HEK293 (cell line): Measurements from ENCODE around the gene ZNF606.
A peak's percentile ranks its signal among the peaks of the same experiment; 100 is the strongest.

Source experiments
- CTCF ChIA-PET: fragments of 350-600 bp; formaldehyde crosslinking; extraction: SDS; loops from one replicate; lab custom pipeline; 2021; ENCODE audit warnings: antibody characterized with exemption; lab: Yijun Ruan, JAX
- POLR2A ChIA-PET: fragments of 300-600 bp; formaldehyde crosslinking; extraction: SDS; loops from one replicate; lab custom pipeline; 2020; ENCODE audit warnings: antibody characterized with exemption, inconsistent platforms; lab: Yijun Ruan, JAX
- H3K27ac ChIP-seq: fragments of 200-500 bp; sonication (Bioruptor generic); 2 replicates; pipeline ENCODE4 v1.5.1; 2014; ENCODE audit warnings: low read depth, low read length, control low read depth, inconsistent platforms; ENCODE audit errors: extremely low read depth
- H3K36me3 ChIP-seq, 2 experiments: fragments of 200-500 bp in 1 of 2; sonication (Bioruptor generic) in 1 of 2; 1 replicate in 1 of 2; 2 replicates in 1 of 2; pipeline ENCODE4 v1.5.1; 2014 to 2017; ENCODE audit warnings: inconsistent platforms in 2 of 2, low read length in 2 of 2; ENCODE audit not compliant: control insufficient read depth in 2 of 2, insufficient read depth in 1 of 2
- H3K4me1 ChIP-seq: fragments of 200-500 bp; sonication (Bioruptor generic); 2 replicates; pipeline ENCODE4 v1.5.1; 2014; ENCODE audit warnings: mild to moderate bottlenecking, low read length, inconsistent platforms; ENCODE audit not compliant: control insufficient read depth, insufficient read depth
- H3K4me3 ChIP-seq: 2 replicates; pipeline ENCODE4 v1.5.1; 2011; ENCODE audit warnings: low read depth, mild to moderate bottlenecking, control low read depth, low read length, moderate library complexity
- H3K9me3 ChIP-seq: fragments of 200-500 bp; sonication (Bioruptor generic); 2 replicates; pipeline ENCODE4 v1.5.1; 2014; ENCODE audit warnings: low read depth, low read length, inconsistent platforms; ENCODE audit not compliant: control insufficient read depth, insufficient read depth
- GLIS1 ChIP-seq: fragments of 450-650 bp; formaldehyde crosslinking; IDR thresholded peaks from 2 replicates; pipeline ENCODE4 v1.5.1; 2016; ENCODE audit warnings: missing biosample characterization, missing genetic modification characterization
- KLF16 ChIP-seq: fragments of 450-650 bp; formaldehyde crosslinking; IDR thresholded peaks from 2 replicates; pipeline ENCODE4 v1.5.1; 2017; ENCODE audit warnings: missing biosample characterization, missing genetic modification characterization
- MZF1 ChIP-seq: fragments of 450-650 bp; formaldehyde crosslinking; IDR thresholded peaks from 2 replicates; pipeline ENCODE4 v1.5.1; 2017; ENCODE audit warnings: missing biosample characterization, missing genetic modification characterization, borderline replicate concordance
- PATZ1 ChIP-seq: fragments of 450-650 bp; formaldehyde crosslinking; IDR thresholded peaks from 2 replicates; pipeline ENCODE4 v1.5.1; 2016; ENCODE audit warnings: missing biosample characterization, missing genetic modification characterization
- PRDM4 ChIP-seq: fragments of 450-650 bp; formaldehyde crosslinking; IDR thresholded peaks from 2 replicates; pipeline ENCODE4 v1.5.1; 2017; ENCODE audit warnings: missing biosample characterization, missing genetic modification characterization
- ZBTB21 ChIP-seq: fragments of 450-650 bp; formaldehyde crosslinking; IDR thresholded peaks from 2 replicates; pipeline ENCODE4 v1.5.1; 2017; ENCODE audit warnings: missing biosample characterization, missing genetic modification characterization
- ZBTB44 ChIP-seq: fragments of 450-650 bp; IDR thresholded peaks from 2 replicates; pipeline ENCODE4 v1.5.1; 2018; ENCODE audit warnings: missing biosample characterization, mild to moderate bottlenecking, missing genetic modification characterization
- ZNF114 ChIP-seq: fragments of 450-650 bp; formaldehyde crosslinking; IDR thresholded peaks from 2 replicates; pipeline ENCODE4 v1.5.0; 2017; ENCODE audit warnings: missing biosample characterization, missing genetic modification characterization
- ZNF157 ChIP-seq: fragments of 450-650 bp; formaldehyde crosslinking; IDR thresholded peaks from 2 replicates; pipeline ENCODE4 v1.5.1; 2016; ENCODE audit warnings: missing biosample characterization, missing genetic modification characterization
- ZNF19 ChIP-seq: fragments of 450-650 bp; formaldehyde crosslinking; IDR thresholded peaks from 2 replicates; pipeline ENCODE4; 2016; ENCODE audit warnings: missing biosample characterization, missing genetic modification characterization, low read depth
- ZNF24 ChIP-seq: fragments of 450-650 bp; formaldehyde crosslinking; IDR thresholded peaks from 2 replicates; pipeline ENCODE4 v1.5.1; 2016; ENCODE audit warnings: missing biosample characterization, missing genetic modification characterization
- ZNF280D ChIP-seq: fragments of 450-650 bp; formaldehyde crosslinking; IDR thresholded peaks from 2 replicates; pipeline ENCODE4 v1.5.1; 2016; ENCODE audit warnings: missing biosample characterization, missing genetic modification characterization
- ZNF510 ChIP-seq: fragments of 450-650 bp; formaldehyde crosslinking; IDR thresholded peaks from 2 replicates; pipeline ENCODE4 v1.5.1; 2018; ENCODE audit warnings: mild to moderate bottlenecking, missing genetic modification characterization, missing biosample characterization; ENCODE audit not compliant: insufficient replicate concordance
- ZNF529 ChIP-seq: fragments of 450-650 bp; formaldehyde crosslinking; IDR thresholded peaks from 2 replicates; pipeline ENCODE4 v1.5.1; 2017; ENCODE audit warnings: missing genetic modification characterization, missing biosample characterization; ENCODE audit not compliant: insufficient replicate concordance
- ZNF530 ChIP-seq: fragments of 450-650 bp; formaldehyde crosslinking; IDR thresholded peaks from 2 replicates; pipeline ENCODE4 v1.5.1; 2016; ENCODE audit warnings: low read depth, missing biosample characterization, missing genetic modification characterization
- ZNF600 ChIP-seq: fragments of 450-650 bp; formaldehyde crosslinking; IDR thresholded peaks from 2 replicates; pipeline ENCODE4 v1.5.1; 2016; ENCODE audit warnings: missing biosample characterization, missing genetic modification characterization
- ZNF670 ChIP-seq: fragments of 450-650 bp; formaldehyde crosslinking; IDR thresholded peaks from 2 replicates; pipeline ENCODE4 v1.5.1; 2016; ENCODE audit warnings: missing biosample characterization, missing genetic modification characterization, low read depth
- ZNF692 ChIP-seq: fragments of 450-650 bp; formaldehyde crosslinking; IDR thresholded peaks from 2 replicates; pipeline ENCODE4 v1.5.1; 2016; ENCODE audit warnings: missing biosample characterization, missing genetic modification characterization
- ZNF704 ChIP-seq: fragments of 450-650 bp; formaldehyde crosslinking; IDR thresholded peaks from 2 replicates; pipeline ENCODE4 v1.5.1; 2016; ENCODE audit warnings: missing biosample characterization, missing genetic modification characterization
- ZNF776 ChIP-seq: fragments of 450-650 bp; formaldehyde crosslinking; IDR thresholded peaks from 2 replicates; pipeline ENCODE4 v1.5.0; 2017; ENCODE audit warnings: missing biosample characterization, missing genetic modification characterization, borderline replicate concordance
- ZNF843 ChIP-seq: fragments of 450-650 bp; formaldehyde crosslinking; IDR thresholded peaks from 2 replicates; pipeline ENCODE4 v1.5.1; 2016; ENCODE audit warnings: missing biosample characterization, missing genetic modification characterization

ZNF606 gene

GRCh38 chr19:57949296-57949695 is 53.3 kb downstream of the ZNF606 start:
- peaks cover 4 to 15% of the 10 kb centered on the region in 2 experiments; a peak in 2 of 3 replicates for H3K36me3 ChIP-seq
- POLR2A ChIA-PET, result no interaction called here
- H3K4me3 ChIP-seq, result no peak overlapping the region
- CTCF ChIA-PET, result no interaction called here
- peaks cover 5% of the 10 kb centered on the region; the same call in 1 of the 2 replicates for H3K4me1 ChIP-seq
- H3K27ac ChIP-seq, result no peak overlapping the region
- TF ChIP-seq ZNF114 (tag by site-specific recombination) (no peak), ZNF529 (no peak), ZNF600 (tag by site-specific recombination) (no peak), ZNF530 (tag by site-specific recombination) (no peak), ZNF776 (no peak), MZF1 (tag by site-specific recombination) (no peak)
- H3K9me3 ChIP-seq, result peaks cover 8% of the 10 kb centered on the region

GRCh38 chr19:57947419-57948134 is 55.0 kb downstream of the ZNF606 start, which contains the start of gene ZNF256:
Gene ZNF256, minus strand, starts transcription at chr19:57947706. Its CDS starts 232 bp downstream, at chr19:57947474.
- Histone ChIP-seq H3K36me3 (peaks cover 13 to 33% of the 10 kb centered on the region in 2 experiments), H3K27ac (peak within 1 kb of the TSS; percentile 78), H3K4me1 (peaks cover 5% of the 10 kb centered on the region; the same call in 1 of the 2 replicates), H3K9me3 (peaks cover 18% of the 10 kb centered on the region), H3K4me3 (peak within 1 kb of the TSS; percentile 98)
- CTCF ChIA-PET, result interaction anchor here (0.6 kb wide), 1 partner anchor 73 kb away, joined by 3 read pairs; no protein-coding TSS in a partner anchor
- POLR2A ChIA-PET, result no interaction called here
- TF ChIP-seq ZNF19 (tag by site-specific recombination), result no peak
- TF ChIP-seq ZNF776, result no peak
- TF ChIP-seq ZBTB44, result no peak
- no peak for TF ChIP-seq ZNF704 (tag by site-specific recombination)
- peak; percentile 8; the same call in 1 of the 2 replicates for TF ChIP-seq ZNF843 (tag by site-specific recombination)
- TF ChIP-seq ZNF24 (tag by site-specific recombination), result no peak
- TF ChIP-seq PATZ1 (tag by site-specific recombination), result 0 out of 2 replicates have a peak, but pooled peaks have one; percentile 28
- TF ChIP-seq ZNF280D (tag by site-specific recombination), result 0 out of 2 replicates have a peak, but pooled peaks have one; percentile 13
- no peak for TF ChIP-seq ZNF157 (tag by site-specific recombination)
- TF ChIP-seq PRDM4 (tag by site-specific recombination), result no peak
- TF ChIP-seq ZBTB21 (tag by site-specific recombination), result no peak
- no peak for TF ChIP-seq KLF16
- TF ChIP-seq ZNF670, result no peak
- TF ChIP-seq ZNF510, result no peak
- TF ChIP-seq GLIS1 (tag by site-specific recombination), result peak; percentile 60; the same call in 1 of the 2 replicates
- TF ChIP-seq ZNF692 (tag by site-specific recombination), result no peak
